ENCODE measurements around the gene PDIA5. TPM values are rescaled to one million over a fixed set of nuclear protein-coding genes. Genes with fewer than 3 reads are reported as not detected.
A peak's percentile ranks its signal among the peaks of the same experiment; 100 is the strongest.

Gene PDIA5
- total RNA-seq, 1 donor from 2014 or later = 5.4 TPM

DNA sequence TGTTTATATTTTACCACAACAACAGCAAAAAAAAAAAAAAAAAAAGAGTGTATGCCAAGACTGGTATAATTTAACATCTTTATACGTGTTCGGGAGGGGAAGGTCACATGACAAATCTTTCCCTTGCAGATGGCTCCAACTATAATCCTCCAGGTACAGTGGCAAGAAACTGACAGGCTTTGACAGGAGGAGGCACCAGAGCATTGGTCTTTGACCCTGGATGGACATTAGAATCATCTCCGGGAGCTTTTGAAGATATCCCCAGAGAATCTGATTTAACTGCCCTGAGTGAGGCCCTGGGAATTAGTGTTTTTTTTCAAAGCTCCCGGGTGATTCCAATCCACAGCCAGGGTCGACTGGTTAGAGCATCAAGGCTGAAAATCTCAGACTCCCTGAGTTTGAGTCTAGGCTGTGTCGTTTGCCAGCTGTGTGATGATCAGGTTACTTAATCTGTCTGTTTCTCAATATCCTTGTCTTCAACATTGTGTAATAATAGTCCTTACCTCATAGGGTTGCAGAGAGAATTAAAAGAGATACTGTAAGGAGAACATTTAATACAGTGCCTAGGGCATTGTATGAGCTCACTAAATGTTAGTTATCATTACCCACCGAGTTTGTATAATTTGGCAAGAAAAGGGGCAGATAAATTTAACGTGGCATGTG is 30.3 kb upstream of the PDIA5 start:
- DNase-seq = no peak
- peak; percentile 58 for ATAC-seq (ENCODE audit: poor library complexity)
- intact Hi-C loops (cut with DNase I) = no loop called here

DNA sequence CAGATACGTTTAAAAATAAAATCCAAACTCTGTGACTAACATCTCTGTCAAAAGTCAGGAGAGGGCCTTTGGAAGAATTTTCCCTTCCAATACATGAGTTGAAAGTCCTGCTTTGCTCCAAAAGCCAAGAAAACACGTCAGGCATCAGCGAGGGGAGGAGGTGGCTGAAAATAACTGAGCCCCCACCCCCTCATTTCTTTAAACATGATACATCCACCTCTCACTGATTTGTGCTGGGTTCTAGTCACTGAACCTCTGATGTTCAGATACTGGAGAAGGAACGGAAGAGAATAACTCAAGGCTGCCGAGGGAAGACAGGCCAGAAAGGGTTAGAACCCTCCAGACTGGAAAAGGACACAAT is 29.8 kb upstream of the PDIA5 start:
- DNase-seq (no peak), ATAC-seq (ENCODE audit: poor library complexity) (no peak)
- intact Hi-C loops (cut with DNase I) = no loop called here

GRCh38 chr3:123038751-123039150 is 28.1 kb upstream of the PDIA5 start:
- intact Hi-C loops (cut with DNase I) = no loop called here
- no peak for DNase-seq
- no peak for ATAC-seq (ENCODE audit: poor library complexity)

DNA sequence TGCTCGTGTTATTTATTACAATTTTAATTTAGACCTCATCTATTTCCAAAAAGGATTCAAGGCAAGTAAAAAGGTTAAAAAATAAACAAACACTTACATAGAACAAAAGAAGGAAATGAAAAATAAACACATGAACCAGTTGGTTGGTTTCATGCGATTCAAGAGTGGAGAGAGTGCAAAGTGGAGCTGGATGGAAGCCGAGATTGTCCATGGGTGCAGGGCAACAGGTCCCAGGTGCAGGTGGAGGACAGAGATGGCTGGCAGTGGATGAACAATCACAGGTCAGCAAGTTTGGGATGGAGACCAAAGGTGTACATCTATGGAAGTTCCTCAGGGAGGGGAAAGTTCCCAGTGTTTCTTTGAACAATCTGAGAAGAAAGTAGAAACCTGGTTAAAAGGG is 27.6 kb upstream of the PDIA5 start:
- intact Hi-C loops (cut with DNase I) = no loop called here
- ATAC-seq (ENCODE audit: poor library complexity) (no peak), DNase-seq (no peak)

DNA sequence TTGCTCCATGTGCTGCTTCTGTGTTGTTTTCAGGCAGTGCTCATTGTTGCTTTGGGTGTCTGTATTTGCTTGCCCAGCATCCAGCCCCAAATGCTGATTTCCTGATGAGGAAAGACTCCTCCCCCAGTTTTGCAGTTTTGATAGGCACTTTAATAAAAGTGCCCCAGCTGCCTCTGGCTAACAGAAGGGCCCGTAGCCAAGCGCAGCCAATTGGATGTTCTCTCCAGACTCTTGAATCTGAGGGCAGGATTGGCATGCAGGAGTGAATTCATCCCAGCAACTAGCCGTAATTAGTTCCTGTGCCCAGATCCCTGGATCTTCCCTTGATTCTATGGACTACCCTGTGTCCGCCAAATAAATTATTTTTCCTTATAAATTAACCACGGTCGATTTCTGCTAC is 24.4 kb upstream of the PDIA5 start:
- peak; percentile 79 for ATAC-seq (ENCODE audit: poor library complexity)
- DNase-seq = peak; percentile 48
- intact Hi-C loops (cut with DNase I) = no loop called here

DNA sequence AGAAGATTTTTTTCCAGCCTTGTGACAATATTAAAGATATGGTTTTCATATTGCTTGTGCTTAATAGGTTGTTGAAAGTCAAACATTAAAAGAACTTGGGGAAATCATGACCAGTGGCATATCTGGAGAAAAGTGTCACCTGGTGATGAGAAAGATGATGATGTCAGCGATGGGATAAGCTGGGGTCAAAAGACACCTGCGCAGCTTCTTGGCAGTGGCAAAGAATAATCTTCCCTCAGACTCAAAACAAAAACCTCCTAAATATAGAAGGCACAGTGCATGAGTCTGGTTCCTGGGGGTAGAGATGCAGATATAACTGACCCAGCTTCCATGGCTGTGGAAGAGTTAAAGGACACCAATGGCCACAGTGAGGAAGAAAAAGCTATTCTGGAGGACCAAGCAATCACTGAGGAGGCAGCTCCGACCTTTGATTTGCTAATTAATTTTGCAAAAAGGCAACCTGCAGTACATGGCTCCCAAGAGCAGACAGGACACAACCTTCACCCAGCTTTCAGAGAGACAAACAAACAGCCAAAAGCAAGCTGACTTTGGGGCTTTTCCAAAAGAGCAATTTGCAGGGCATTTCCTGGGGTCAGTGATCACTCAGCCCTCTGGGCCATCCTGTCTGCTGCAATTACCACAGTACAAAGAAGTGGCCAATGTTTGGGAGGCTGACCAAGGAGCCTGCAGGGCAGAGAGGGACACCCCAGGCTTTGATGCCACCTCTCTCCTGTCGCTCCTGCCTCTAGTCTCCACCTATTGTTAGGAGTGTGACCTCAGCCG is 21.7 kb upstream of the PDIA5 start:
- DNase-seq (no peak), ATAC-seq (ENCODE audit: poor library complexity) (no peak)
- intact Hi-C loops (cut with DNase I) = no loop called here

DNA sequence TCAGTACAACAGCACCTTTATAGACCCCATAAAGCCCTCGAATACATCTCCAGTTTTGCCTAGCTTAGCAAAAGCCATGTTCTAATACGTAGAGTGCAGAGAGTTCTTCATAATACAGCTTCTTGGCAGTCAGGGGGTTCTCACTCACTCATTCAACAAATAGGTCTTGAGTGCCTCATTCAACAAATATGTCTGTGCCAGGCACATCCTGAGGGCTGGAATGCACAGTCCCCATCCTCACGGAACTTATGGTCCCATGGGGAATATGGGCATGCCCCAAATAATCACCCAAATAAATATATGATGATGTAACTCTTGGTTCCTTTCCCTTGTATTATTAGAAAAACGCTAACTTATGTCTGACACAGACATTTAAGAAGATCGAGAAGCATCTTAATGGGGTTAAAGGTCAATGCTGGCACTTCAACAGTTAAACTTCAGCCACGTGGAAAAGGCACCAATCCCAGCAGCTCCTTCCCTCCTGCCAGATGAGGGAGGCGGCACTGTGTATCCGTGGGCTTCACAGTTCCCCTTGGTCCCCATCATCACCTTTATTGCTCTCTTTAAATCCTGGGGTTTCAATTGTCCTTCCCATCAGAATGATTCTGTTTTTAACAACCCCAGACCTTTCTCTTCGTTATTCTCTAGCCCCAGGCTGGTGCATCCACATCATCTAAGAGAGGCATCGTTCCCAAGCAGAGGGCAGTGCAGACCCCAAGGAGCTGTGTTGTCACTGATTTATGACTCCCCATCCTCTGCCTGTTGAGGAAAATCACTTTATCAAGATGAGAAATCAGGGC is 20.4 kb upstream of the PDIA5 start:
- intact Hi-C loops (cut with DNase I) = no loop called here
- ATAC-seq (ENCODE audit: poor library complexity) = no peak
- DNase-seq = no peak

GRCh38 chr3:123047062-123047319 is 19.8 kb upstream of the PDIA5 start:
- no peak for ATAC-seq (ENCODE audit: poor library complexity)
- intact Hi-C loops (cut with DNase I) = no loop called here
- no peak for DNase-seq

- intact Hi-C loops (cut with DNase I) = no loop called here
- ATAC-seq (ENCODE audit: poor library complexity) = peak; percentile 45
- DNase-seq = no peak
Measured at GRCh38 chr3:123048480-123049237, 18.2 kb upstream of the PDIA5 start.

DNA sequence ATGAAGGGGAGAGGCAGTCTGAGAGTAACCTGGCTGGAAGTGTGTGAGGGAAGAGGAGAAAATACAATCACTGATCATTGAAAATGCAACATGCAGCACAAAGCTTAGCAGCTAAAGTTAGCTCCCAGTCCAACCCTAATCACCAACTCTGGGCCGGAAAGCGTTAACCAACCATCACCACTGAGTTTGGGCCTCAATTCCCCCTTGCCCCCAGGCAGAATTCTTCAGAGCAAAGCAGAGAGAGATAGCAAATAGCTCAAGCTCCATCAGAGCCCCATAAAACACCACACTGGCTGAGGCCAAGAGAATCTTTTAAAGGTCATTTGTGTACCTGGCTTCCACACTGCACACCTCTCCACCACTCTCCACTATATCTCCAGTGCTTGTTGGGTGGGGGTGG is 16.2 kb upstream of the PDIA5 start:
- no peak for ATAC-seq (ENCODE audit: poor library complexity)
- intact Hi-C loops (cut with DNase I) = no loop called here
- no peak for DNase-seq

GRCh38 chr3:123053107-123053506 is 13.7 kb upstream of the PDIA5 start:
- intact Hi-C loops (cut with DNase I) = no loop called here
- DNase-seq = no peak
- ATAC-seq (ENCODE audit: poor library complexity) = peak; percentile 59

DNA sequence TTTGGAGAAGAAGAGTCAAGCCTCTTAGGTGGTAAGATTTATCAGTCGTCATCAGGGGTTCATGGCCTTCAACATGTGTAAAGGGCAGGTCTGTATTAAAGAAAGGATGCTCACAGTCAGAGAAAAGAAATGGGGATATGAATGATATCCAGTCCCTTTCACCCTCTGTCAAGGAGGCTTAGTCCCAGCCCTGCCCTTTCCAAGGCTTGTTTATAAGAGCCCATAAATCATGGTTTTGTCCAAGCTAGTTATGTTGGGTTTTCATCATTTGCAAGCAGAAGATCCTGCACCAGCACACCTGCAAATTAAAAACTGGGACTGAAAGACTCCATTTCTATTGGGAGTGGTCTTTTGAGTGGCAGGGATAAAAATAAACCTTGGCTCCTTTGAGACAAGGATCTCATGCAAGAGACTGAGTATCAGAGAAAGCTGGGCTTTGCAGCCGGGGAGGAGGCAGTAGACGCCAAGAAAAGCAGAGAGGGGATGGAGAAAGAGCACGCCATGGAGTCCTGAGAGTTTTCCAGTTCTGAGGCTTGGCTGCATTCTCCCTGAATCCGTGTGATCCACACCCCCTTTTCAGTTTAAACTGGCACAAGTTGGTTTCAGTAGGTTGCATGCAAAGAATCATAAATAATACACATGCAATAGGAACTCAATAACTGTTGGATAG is 12.6 kb upstream of the PDIA5 start:
- intact Hi-C loops (cut with DNase I) = no loop called here
- no peak for ATAC-seq (ENCODE audit: poor library complexity)
- no peak for DNase-seq

DNA sequence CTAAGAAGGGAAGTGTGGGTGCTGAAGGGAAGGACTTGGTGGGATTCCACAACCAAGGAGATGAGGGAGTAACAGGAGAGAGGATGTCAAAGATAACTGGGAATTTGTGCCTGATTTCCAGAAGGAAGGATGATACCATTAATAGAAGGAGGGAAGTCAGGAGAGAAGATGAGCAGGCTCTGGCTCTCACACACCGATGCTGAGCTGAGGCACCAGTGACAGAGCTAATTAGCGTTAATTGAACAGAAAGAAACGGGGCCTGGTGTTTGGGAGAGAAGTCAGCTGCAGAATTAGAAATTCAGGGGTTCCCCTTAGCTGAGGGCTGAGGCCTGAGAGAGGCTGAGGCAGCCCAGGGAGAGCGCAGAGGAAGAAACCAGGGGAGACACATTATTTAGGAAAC is 11.9 kb upstream of the PDIA5 start:
- DNase-seq (no peak), ATAC-seq (ENCODE audit: poor library complexity) (no peak)

DNA sequence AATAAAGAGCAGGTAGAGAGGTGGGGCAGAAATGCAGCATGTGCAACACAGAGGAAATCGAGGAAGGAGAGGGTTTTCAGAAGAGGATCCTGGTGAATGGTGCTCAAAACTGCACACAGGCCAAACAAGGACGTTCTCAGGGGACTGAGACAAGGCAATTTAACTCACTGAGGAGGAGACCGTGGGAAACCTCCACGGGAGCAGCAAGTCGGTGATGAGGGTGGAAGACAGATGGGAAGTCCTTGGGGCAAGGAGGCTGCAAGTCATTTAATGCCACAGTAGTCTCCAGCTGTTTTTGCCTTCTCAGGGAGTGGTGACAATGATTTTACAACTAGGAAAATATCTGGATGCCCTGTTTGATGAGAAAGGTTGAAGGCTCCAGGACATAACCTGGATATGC is 11.5 kb upstream of the PDIA5 start:
- intact Hi-C loops (cut with DNase I) = no loop called here
- ATAC-seq (ENCODE audit: poor library complexity) = no peak

More for the DNA sequence above, 11.9 kb upstream of the PDIA5 start:
- intact Hi-C loops (cut with DNase I) = no loop called here

GRCh38 chr3:123058505-123058904 is 8.3 kb upstream of the PDIA5 start:
- ATAC-seq (ENCODE audit: poor library complexity) (no peak), DNase-seq (no peak)
- intact Hi-C loops (cut with DNase I) = no loop called here

More for the DNA sequence above, 11.5 kb upstream of the PDIA5 start:
- DNase-seq = no peak

- intact Hi-C loops (cut with DNase I) = no loop called here
- no peak for DNase-seq
- ATAC-seq (ENCODE audit: poor library complexity) = no peak
Measured at GRCh38 chr3:123060054-123060453, 6.8 kb upstream of the PDIA5 start.

DNA sequence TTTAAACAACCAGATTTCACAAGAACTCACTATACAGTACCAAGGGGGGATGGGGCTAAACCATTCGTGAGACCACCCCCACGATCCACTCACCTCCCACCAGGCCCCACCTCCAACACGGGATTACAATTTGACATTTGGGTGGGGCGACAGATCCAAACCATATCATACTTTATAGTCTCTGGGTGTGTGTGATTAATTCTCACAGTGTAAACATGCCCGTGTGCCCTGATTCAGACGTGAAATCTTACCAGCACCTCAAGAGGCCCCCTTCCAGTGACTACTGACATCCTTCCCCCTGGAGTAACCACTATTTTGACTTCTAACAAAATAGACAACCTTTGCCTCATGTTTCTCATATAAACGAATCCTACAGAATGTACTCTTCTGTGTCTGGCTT is 5.0 kb upstream of the PDIA5 start:
- no peak for ATAC-seq (ENCODE audit: poor library complexity)
- no peak for DNase-seq
- intact Hi-C loops (cut with DNase I) = no loop called here

- no peak for DNase-seq
- intact Hi-C loops (cut with DNase I) = no loop called here
- ATAC-seq (ENCODE audit: poor library complexity) = no peak
Measured at GRCh38 chr3:123063034-123063433, 3.8 kb upstream of the PDIA5 start.

GRCh38 chr3:123064506-123064905 is 2.3 kb upstream of the PDIA5 start:
- ATAC-seq (ENCODE audit: poor library complexity) (no peak), DNase-seq (no peak)
- intact Hi-C loops (cut with DNase I) = no loop called here
